Stimulated activated CD8-positive, alpha-beta memory T cell treated with anti-CD3 and anti-CD28 coated beads, Interleukin-4, amount 100 ng/mL, for 4 hours (primary cell): ENCODE results near the gene TIFAB.
A peak's percentile ranks its signal among the peaks of the same experiment; 100 is the strongest.

ENCODE experiments used
- DNase-seq, 2 donors: peaks; one replicate each; pipeline ENCODE4 v3.0.0-alpha.2; 2020; ENCODE audit warnings: low read depth in 2 of 2, low spot score in 1 of 2

Gene TIFAB

GRCh38 chr5:135460246-135461033 is 8.3 kb upstream of the TIFAB start:
- DNase-seq, result no peak

GRCh38 chr5:135458921-135459331 is 6.8 kb upstream of the TIFAB start:
- DNase-seq, result no peak

GRCh38 chr5:135458356-135458755 is 6.2 kb upstream of the TIFAB start:
- DNase-seq, result no peak

- DNase-seq, result peak in 1 of 2 donors; percentile 32
Measured at GRCh38 chr5:135457424-135458071, 5.4 kb upstream of the TIFAB start.

GRCh38 chr5:135456238-135457099 is 4.3 kb upstream of the TIFAB start:
- no peak for DNase-seq

- no peak for DNase-seq
Measured at GRCh38 chr5:135455876-135456237, 3.7 kb upstream of the TIFAB start.

GRCh38 chr5:135454946-135455345 is 2.8 kb upstream of the TIFAB start:
- DNase-seq, result no peak

GRCh38 chr5:135453613-135454012 is 1.5 kb upstream of the TIFAB start:
- DNase-seq, result no peak

- no peak for DNase-seq
Measured at GRCh38 chr5:135451581-135452320, 400 bp downstream of the TIFAB start.

- no peak for DNase-seq
Measured at GRCh38 chr5:135450952-135451351, 1.2 kb downstream of the TIFAB start.

GRCh38 chr5:135450336-135450735 is 1.8 kb downstream of the TIFAB start:
- no peak for DNase-seq

GRCh38 chr5:135449644-135450043 is 2.5 kb downstream of the TIFAB start:
- DNase-seq, result no peak

- no peak for DNase-seq
Measured at GRCh38 chr5:135448791-135449507, 3.2 kb downstream of the TIFAB start.

GRCh38 chr5:135448071-135448739 is 3.9 kb downstream of the TIFAB start:
- no peak for DNase-seq

GRCh38 chr5:135447298-135447929 is 4.7 kb downstream of the TIFAB start, which contains the start of gene DCANP1:
Gene DCANP1, minus strand, starts transcription at chr5:135447348. Its CDS starts 240 bp downstream, at chr5:135447108.
- DNase-seq, result no peak

- no peak for DNase-seq
Measured at GRCh38 chr5:135446615-135447014, 5.5 kb downstream of the TIFAB start.

- no peak for DNase-seq
Measured at GRCh38 chr5:135446206-135446605, 5.9 kb downstream of the TIFAB start.

- DNase-seq, result no peak
Measured at GRCh38 chr5:135445306-135445985, 6.7 kb downstream of the TIFAB start.

GRCh38 chr5:135444881-135445280 is 7.3 kb downstream of the TIFAB start:
- no peak for DNase-seq
